Prostate gland (tissue), 2 donors: ENCODE measurements around the gene ARHGEF17.

Experiments used
- POLR2A ChIP-seq: fragments of 450-650 bp; IDR thresholded peaks from one replicate; pipeline ENCODE4 v1.6.1; 2016; ENCODE audit warnings: antibody characterized with exemption, mild to moderate bottlenecking
- TF ChIP-seq, protein P1 (sequence below), 4 experiments: fragments of 200-600 bp in 2 of 4; fragments of 450-650 bp in 2 of 4; sonication (generic) in 2 of 4; IDR thresholded peaks; 1 replicate in 3 of 4; 2 replicates in 1 of 4; pipeline ENCODE4 v1.5.1; 2016 to 2019; ENCODE audit warnings: antibody characterized with exemption in 4 of 4, mild to moderate bottlenecking in 2 of 4, moderate library complexity in 2 of 4

DNA sequence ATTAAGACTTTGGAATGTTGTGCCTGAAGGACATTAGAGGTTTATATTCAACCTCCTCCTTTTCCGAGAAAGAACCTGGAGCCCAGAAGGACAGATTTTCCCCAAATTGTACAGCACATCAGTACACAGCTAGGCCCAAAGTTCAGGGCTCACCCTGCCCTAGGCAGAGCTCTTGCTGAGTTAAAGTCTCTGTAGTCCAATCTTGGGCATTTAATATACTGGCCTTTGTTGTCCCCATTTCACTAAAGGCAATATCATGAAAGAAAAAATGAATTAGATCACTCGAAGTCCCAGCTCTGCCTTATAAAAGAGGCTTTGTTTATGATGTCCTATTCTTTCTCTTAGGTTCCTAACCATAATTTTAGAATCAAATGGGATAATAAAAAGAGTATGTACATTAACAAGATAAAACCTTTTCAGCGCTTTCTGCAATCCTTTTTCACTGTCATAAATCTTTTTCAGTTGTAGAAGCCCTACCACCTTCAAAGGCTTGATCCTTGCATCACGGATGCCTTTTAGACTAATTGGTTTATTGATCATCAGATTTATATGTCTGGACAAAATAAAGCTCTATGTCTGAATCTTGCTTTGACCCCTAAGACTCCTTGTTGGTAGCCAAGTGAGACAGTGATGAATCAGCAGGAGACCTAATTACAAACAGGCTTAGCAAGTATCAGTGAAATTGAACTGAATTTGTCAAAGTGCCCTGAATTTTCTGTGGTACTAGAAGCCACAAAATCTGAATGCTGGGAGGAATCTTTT, 108.0 kb downstream of the ARHGEF17 start:
- TF ChIP-seq, protein P1, sequence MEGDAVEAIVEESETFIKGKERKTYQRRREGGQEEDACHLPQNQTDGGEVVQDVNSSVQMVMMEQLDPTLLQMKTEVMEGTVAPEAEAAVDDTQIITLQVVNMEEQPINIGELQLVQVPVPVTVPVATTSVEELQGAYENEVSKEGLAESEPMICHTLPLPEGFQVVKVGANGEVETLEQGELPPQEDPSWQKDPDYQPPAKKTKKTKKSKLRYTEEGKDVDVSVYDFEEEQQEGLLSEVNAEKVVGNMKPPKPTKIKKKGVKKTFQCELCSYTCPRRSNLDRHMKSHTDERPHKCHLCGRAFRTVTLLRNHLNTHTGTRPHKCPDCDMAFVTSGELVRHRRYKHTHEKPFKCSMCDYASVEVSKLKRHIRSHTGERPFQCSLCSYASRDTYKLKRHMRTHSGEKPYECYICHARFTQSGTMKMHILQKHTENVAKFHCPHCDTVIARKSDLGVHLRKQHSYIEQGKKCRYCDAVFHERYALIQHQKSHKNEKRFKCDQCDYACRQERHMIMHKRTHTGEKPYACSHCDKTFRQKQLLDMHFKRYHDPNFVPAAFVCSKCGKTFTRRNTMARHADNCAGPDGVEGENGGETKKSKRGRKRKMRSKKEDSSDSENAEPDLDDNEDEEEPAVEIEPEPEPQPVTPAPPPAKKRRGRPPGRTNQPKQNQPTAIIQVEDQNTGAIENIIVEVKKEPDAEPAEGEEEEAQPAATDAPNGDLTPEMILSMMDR (IDR thresholded peaks at IDR 0.05): no peak
- TF ChIP-seq POLR2A: no peak
